HCT116 (cell line): ENCODE results near the gene PODN. TPM values are rescaled to one million over a fixed set of nuclear protein-coding genes. Genes with fewer than 3 reads are reported as not detected.

Experiments
- ATAC-seq: fragments of 200-7000 bp; cut with Tn5 transposase; 2 replicates; pipeline ENCODE4 v1.9.1; 2020; ENCODE audit warnings: mild to moderate bottlenecking, moderate library complexity
- BruUV-seq: library from RNA; stranded (reverse); fragments of 400-500 nt; replicated peaks from 2 replicates; lab custom pipeline; 2021; lab: Mats Ljungman, UMichigan
- CTCF ChIA-PET: fragments of 300-600 bp; sonication (Branson Sonifier 250); formaldehyde crosslinking; loops from one replicate; lab custom pipeline; 2021; ENCODE audit warnings: antibody characterized with exemption; lab: Charles Lee
- POLR2A ChIA-PET: fragments of 300-600, 350-600 bp; sonication (Branson Sonifier 250); formaldehyde crosslinking; loops from one replicate; lab custom pipeline; 2021; ENCODE audit warnings: antibody characterized with exemption; lab: Charles Lee
- RAD21 ChIA-PET, 2 experiments: fragments of 300-600 bp; sonication (Branson Sonifier 250); formaldehyde crosslinking; loops; one replicate each; lab custom pipeline; 2023; ENCODE audit warnings: low total read pairs in 2 of 2; ENCODE audit not compliant: uncharacterized antibody in 2 of 2, unreplicated experiment in 2 of 2, low non-redundant PET in 1 of 2; lab: Charles Lee
- DNase-seq: peaks from one replicate; pipeline ENCODE4 v3.0.0-alpha.2; 2010; ENCODE audit warnings: low read depth, low spot score
- H2AFZ ChIP-seq: fragments of 200-600 bp; shearing (Covaris generic), sonication (generic); 2 replicates; pipeline ENCODE4 v1.6.1; 2017; ENCODE audit warnings: low read depth, mixed run types, mixed read lengths, antibody characterized with exemption, low read length; ENCODE audit not compliant: poor library complexity, severe bottlenecking
- H3K27ac ChIP-seq: 2 replicates; pipeline ENCODE4 v1.5.1; 2012; ENCODE audit warnings: low read depth, low read length
- H3K27me3 ChIP-seq: fragments of 200-600 bp; sonication (generic); 2 replicates; pipeline ENCODE4 v1.6.1; 2016; ENCODE audit warnings: mixed run types, low read length, mixed read lengths; ENCODE audit not compliant: insufficient read depth
- H3K36me3 ChIP-seq, 2 experiments: fragments of 200-500 bp in 1 of 2; fragments of 200-600 bp in 1 of 2; sonication (Bioruptor generic) in 1 of 2; sonication (generic) in 1 of 2; 2 replicates each; pipeline versions ENCODE4 v1.5.1 to v1.6.1; 2014 to 2016; ENCODE audit warnings: low read length in 2 of 2, inconsistent platforms in 1 of 2, mixed read lengths in 1 of 2, mixed run types in 1 of 2; ENCODE audit not compliant: insufficient read depth in 2 of 2, control insufficient read depth in 1 of 2
- H3K4me1 ChIP-seq, 2 experiments: fragments of 200-600 bp in 1 of 2; sonication (generic) in 1 of 2; 2 replicates each; pipeline versions ENCODE4 v1.5.1 to v1.6.1; 2012 to 2017; ENCODE audit warnings: low read length in 2 of 2, inconsistent platforms in 1 of 2, mild to moderate bottlenecking in 1 of 2, mixed read lengths in 1 of 2, mixed run types in 1 of 2, moderate library complexity in 1 of 2; ENCODE audit not compliant: insufficient read depth in 2 of 2, control insufficient read depth in 1 of 2
- H3K4me2 ChIP-seq: fragments of 200-600 bp; sonication (generic); 2 replicates; pipeline ENCODE4 v1.6.1; 2017; ENCODE audit warnings: mixed run types, low read length, mixed read lengths
- H3K4me3 ChIP-seq, 2 experiments: fragments of 200-600 bp in 1 of 2; sonication (generic) in 1 of 2; replicated peaks in 1 of 2; 2 replicates each; pipeline ENCODE4 v1.5.1; 2011 to 2016; ENCODE audit warnings: low read length in 2 of 2, control low read depth in 1 of 2, low read depth in 1 of 2, mild to moderate bottlenecking in 1 of 2, mixed read lengths in 1 of 2, mixed run types in 1 of 2
- H3K79me2 ChIP-seq: fragments of 200-600 bp; sonication (generic); 2 replicates; pipeline ENCODE4 v1.6.1; 2017; ENCODE audit warnings: mild to moderate bottlenecking, mixed run types, low read length, moderate library complexity, mixed read lengths; ENCODE audit not compliant: insufficient read depth
- H3K9ac ChIP-seq: fragments of 200-600 bp; sonication (generic); 2 replicates; pipeline ENCODE4 v1.6.1; 2016; ENCODE audit warnings: low read length, mixed read lengths
- H3K9me2 ChIP-seq: fragments of 200-600 bp; sonication (generic), shearing (Covaris generic); 2 replicates; pipeline ENCODE4 v1.6.1; 2017; ENCODE audit warnings: mixed run types, mild to moderate bottlenecking, moderate library complexity; ENCODE audit not compliant: insufficient read depth
- H3K9me3 ChIP-seq, 2 experiments: fragments of 200-500 bp in 1 of 2; fragments of 200-600 bp in 1 of 2; sonication (Bioruptor generic) in 1 of 2; sonication (generic) in 1 of 2; 2 replicates each; pipeline ENCODE4 v1.6.1; 2014 to 2017; ENCODE audit warnings: low read length in 2 of 2, mixed read lengths in 2 of 2, inconsistent platforms in 1 of 2, low read depth in 1 of 2, mild to moderate bottlenecking in 1 of 2, mixed run types in 1 of 2, moderate library complexity in 1 of 2; ENCODE audit not compliant: control insufficient read depth in 1 of 2, insufficient read depth in 1 of 2
- H4K20me1 ChIP-seq: fragments of 200-600 bp; sonication (generic), shearing (Covaris generic); 2 replicates; pipeline ENCODE4 v1.6.1; 2017; ENCODE audit warnings: mixed run types, mild to moderate bottlenecking, moderate library complexity; ENCODE audit not compliant: insufficient read depth
- CEBPB ChIP-seq: IDR thresholded peaks from 2 replicates; pipeline ENCODE4 v1.6.1; 2012; ENCODE audit warnings: low read depth
- CTCF ChIP-seq, 3 experiments: fragments of 200-600 bp in 1 of 3; sonication (generic) in 1 of 3; IDR thresholded peaks in 2 of 3; conservative IDR thresholded peaks in 1 of 3; 2 replicates each; pipeline ENCODE4 v1.5.1; 2012 to 2017; ENCODE audit warnings: low read depth in 2 of 3, low read length in 2 of 3, antibody characterized with exemption in 1 of 3, borderline replicate concordance in 1 of 3, control low read depth in 1 of 3, mild to moderate bottlenecking in 1 of 3, mixed read lengths in 1 of 3, mixed run types in 1 of 3, moderate library complexity in 1 of 3; ENCODE audit not compliant: insufficient read depth in 1 of 3
- ELF1 ChIP-seq: IDR thresholded peaks from 2 replicates; pipeline ENCODE4 v1.6.1; 2012; ENCODE audit warnings: low read depth, borderline replicate concordance
- JUND ChIP-seq: IDR thresholded peaks from 2 replicates; pipeline ENCODE4 v1.6.1; 2012
- MAX ChIP-seq: IDR thresholded peaks from 2 replicates; pipeline ENCODE4 v1.6.1; 2012
- ZBTB33 ChIP-seq: IDR thresholded peaks from 2 replicates; pipeline ENCODE4 v1.6.1; 2011; ENCODE audit warnings: mild to moderate bottlenecking, low read length, moderate library complexity; ENCODE audit not compliant: insufficient replicate concordance; ENCODE audit errors: extremely low read depth
- intact Hi-C: fragments of 100-400 bp; cut with micrococcal nuclease; formaldehyde crosslinking; loops from 2 replicates; pipeline ENCODE4 v1.10.0; 2022
- total RNA-seq: library from RNA; stranded (reverse); gene quantifications from one replicate; pipeline ENCODE4 v1.2.1, GENCODE V29; 2021; ENCODE audit not compliant: unreplicated experiment

PODN gene
- total RNA-seq, 1 experiment from 2014 or later, result 0.22 TPM

- Histone ChIP-seq H3K4me3 (no peak overlapping the region), H3K4me2 (no peak overlapping the region), H3K9me3 (peaks cover 4 to 17% of the 10 kb centered on the region in 2 experiments; a peak in 1 of 4 replicates), H3K27me3 (no peaks in the 10 kb centered on the region), H4K20me1 (no peaks in the 10 kb centered on the region), H3K27ac (no peak overlapping the region), H3K79me2 (no peaks in the 10 kb centered on the region), H3K4me1 (peaks cover 0 to 14% of the 10 kb centered on the region in 2 experiments; a peak in 2 of 4 replicates), H3K9ac (no peak overlapping the region), H3K36me3 (no peaks in the 10 kb centered on the region), H3K9me2 (no peaks in the 10 kb centered on the region), H2AFZ (no peak overlapping the region)
- no peak for DNase-seq
- intact Hi-C loops, result no loop called here
- ChIA-PET RAD21 (no interaction called here), CTCF (no interaction called here), POLR2A (no interaction called here)
- ATAC-seq, result no peak
- TF ChIP-seq CEBPB, result no peak
- TF ChIP-seq ZBTB33, result no peak
- TF ChIP-seq MAX, result no peak
- TF ChIP-seq ELF1, result no peak
- no peak for TF ChIP-seq JUND
- no peak for TF ChIP-seq CTCF (IDR thresholded peaks at IDR 0.05 in 2 of 3, conservative IDR thresholded peaks at IDR 0.05 in 1 of 3; ENCODE audit: borderline replicate concordance in 1 of 3, insufficient read depth in 1 of 3, low read depth in 2 of 3, low read length in 2 of 3)
- BruUV-seq, result no TSS peak
Observed at GRCh38 chr1:53091841-53092645, 30.0 kb downstream of the PODN start.
